ENCODE data around the gene ERFL.
"Not testable (repeated sequence)": the region's sequence is repeated elsewhere in the genome, so short reads cannot be mapped to it uniquely, and the experiment has no call there.

Gene ERFL

GRCh38 chr19:41941410-41942202 lies 13.4 kb upstream of the ERFL start:
- DNase-seq (ENCODE audit: low spot score) = no peak

DNA sequence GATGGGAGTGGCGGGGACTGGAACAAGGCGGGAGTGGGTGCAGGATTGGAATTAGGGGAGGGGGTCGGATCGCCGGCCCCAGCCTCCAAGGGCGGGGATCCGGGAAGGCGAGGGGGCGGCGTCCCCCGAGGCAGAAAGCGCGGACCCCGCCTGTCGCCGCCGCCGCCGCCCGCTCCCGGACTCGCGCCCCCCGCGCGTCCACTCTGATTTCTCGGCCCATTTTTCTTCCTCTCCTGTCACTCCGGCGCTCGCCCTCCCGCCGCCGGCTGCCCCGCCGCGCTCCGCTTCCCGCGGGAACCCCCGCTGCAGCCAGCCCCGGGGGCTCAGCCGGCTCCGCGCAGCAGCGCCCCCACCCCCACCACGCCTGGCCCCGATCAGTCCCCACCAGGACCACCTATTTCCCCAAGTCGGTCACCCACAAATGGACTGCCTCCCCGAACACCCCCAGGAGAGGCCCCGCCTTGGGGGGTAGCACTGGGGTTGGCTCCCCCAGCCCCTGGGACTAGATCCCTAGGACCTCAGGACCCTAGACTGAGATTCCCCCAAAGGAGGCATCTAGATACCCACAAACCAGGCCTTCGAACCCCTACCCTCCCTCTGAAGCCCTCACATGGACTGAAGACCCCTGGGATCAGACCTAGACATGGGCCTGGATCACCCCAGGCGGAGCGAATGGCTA lies 12.6 kb upstream of the ERFL start:
- DNase-seq (ENCODE audit: low spot score) = no peak

DNA sequence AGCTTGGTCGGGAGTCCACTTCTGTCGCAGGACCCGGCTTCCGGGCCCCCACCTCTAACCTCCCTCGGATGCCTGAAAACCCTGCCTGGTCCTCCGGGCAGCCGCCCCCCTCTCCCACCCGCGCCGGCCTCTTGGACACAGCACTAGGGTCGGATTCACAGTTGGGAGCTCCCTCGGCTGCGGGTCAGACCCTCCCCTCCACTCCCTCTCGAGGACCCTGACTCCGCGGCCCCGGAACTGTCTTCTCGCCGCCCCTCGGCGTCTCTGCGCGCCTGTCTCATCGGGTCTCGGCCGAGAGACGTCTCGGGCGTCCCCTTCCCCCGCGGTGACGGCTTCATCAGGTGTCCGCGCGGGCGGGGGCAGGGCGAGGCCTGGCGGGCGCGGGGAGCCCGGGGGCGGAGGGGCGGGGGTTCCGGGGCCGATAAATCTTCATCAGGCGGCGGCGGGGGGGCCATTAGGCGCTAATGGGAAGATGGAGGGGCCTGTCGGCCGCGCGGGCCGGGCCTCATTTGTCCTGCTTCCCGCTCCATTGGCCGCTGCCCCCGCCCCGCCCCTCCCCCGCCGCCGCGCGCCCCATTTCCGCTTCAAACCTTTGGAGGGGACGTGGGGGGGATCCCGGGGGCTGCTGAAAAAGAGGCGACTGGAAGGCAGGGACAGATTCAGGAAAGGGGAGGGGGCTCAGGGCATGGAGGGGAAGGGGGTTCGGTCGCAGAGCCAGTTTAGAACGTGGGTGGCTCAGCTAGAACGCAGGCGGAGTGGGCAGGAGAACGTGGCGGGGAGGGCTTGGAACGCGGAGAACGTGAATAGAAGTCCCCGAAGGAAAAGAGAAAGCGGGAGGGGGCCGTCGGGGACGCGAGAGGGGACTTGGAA lies 11.8 kb upstream of the ERFL start:
- DNase-seq (ENCODE audit: low spot score) = no peak

- DNase-seq (ENCODE audit: low spot score) = not testable (repeated sequence)
Observed at GRCh38 chr19:41939209-41939608, 11.0 kb upstream of the ERFL start.

- no peak for DNase-seq (ENCODE audit: low spot score)
Observed at GRCh38 chr19:41937525-41938468, 9.5 kb upstream of the ERFL start.

DNA sequence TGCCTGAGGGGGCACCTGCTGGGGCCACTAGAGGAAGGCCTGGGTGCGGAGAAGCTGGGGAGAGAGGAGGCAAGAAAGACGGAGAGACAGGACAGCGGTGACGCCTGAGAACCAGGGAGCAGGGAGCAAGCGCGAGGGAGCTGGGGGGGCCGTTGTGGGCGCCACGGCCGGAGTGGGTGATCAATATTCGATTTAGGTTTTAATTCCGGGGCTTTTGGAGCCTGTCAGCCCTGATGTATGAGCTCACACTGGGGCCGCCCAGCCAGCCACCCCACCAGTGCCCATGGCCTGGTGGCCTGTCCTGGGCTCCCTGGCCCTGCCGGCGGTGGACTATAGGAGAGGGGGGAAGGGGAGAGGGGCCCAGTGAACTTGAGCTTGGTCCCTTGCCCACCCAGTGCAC lies 8.7 kb upstream of the ERFL start:
- no peak for DNase-seq (ENCODE audit: low spot score)

- DNase-seq (ENCODE audit: low spot score) = no peak
Observed at GRCh38 chr19:41936416-41936850, 8.2 kb upstream of the ERFL start.

GRCh38 chr19:41935760-41936415 lies 7.6 kb upstream of the ERFL start:
- DNase-seq (ENCODE audit: low spot score) = no peak

DNA sequence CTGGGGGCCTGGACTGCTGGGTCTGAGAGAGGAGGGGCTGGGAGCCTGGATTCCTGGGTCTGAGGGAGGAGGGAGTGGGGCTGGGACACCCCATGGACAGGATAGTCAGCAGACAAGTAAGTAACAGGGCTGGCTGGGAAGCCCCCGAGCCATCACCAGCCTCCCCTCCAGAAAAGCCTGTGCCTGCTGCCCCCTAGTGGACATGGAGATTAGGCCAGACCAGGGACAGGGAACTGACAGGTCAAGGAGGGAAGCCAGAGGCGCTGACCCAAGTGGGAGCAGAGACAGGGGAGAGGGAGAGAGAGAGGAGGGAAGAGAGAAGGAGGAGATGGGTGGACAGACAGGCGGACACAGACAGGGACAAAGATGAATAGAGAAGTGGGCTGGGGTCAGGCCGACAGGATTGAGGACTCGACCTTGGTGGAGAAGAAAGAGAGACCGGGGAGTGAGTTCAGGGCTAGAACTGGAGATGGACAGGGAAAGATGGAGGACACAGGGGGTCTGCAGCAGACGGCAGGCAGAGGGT lies 6.7 kb upstream of the ERFL start:
- peak; percentile 57 for DNase-seq (ENCODE audit: low spot score)

DNA sequence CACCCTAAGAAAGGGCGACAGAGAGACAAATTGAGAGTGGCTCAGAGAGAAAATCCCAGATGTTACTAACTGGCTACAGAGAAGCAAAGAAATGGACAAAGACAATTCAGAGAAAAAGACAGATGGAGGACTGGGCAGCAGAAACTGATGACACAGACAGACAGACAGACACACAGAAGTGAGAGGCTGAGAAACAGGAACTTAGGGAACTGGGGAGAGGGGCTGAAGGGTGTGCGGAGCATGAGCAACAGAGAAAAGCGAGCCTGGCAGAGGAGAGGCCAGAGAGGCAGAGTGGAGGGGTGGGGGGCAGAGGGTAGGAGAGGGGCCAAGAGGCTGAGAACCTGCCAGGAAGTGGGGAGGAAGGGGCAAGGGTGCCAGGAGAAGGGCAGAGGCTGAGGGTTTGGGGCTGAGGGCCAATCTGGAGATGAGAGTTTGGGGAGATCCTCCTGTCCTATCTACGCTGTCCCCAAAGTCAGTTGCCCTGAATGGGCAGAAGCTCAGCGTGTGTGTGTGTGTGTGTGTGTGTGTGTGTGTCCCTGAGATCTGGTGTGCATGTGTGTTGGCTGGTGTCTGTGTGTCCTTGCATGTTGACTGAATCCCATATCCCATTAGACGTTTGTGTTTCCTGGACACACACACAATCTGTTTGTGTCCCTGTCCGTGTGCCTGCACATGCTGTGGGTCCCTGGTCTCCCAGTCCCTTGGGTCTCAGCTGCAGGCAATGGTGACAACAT lies 5.6 kb upstream of the ERFL start:
- DNase-seq (ENCODE audit: low spot score) = no peak

GRCh38 chr19:41932720-41933332 lies 4.6 kb upstream of the ERFL start:
- DNase-seq (ENCODE audit: low spot score) = no peak

DNA sequence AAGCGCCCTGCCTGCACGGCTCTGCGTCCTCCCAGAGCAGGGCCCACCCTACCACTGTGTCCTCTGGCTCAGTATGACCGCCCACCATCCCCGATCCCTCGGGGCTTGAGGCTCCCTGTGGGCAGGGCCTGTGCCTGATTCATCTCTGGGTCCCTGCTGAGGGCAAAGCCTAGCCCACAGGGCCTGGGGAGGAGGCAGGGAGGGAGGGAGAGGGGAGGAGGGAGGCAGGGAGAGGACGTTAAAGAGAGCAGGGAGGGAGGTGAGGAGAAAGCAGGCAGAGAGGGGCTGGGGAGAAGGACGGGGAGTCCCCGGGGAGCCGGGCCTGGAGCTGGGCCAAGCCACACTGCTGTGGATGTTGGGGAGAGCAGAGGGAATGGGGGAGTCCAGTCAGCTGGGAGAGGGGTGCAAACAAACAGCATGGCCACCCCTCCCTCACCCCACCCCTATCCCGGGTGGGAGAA lies 4.0 kb upstream of the ERFL start:
- DNase-seq (ENCODE audit: low spot score) = no peak

- no peak for DNase-seq (ENCODE audit: low spot score)
Observed at GRCh38 chr19:41930926-41931592, 2.8 kb upstream of the ERFL start.

DNA sequence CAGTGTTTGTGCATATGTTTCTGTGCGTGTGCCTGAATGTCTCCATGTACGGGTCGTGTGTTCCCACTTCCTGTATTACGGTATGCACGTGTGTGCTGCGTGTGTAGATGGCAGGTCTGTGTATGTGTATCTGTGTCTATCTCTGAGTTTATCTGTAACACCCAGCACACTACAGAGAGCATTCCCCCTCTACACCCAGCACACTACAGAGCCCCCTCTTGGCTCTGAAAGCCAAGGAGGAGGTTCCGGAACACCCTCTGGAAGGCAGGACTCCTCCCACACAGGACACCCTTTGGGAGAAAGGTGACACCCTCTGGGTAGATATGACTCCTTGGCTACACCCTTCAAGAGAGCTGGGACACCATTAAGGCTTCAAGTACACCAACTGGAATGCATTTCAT lies 2.1 kb upstream of the ERFL start:
- DNase-seq (ENCODE audit: low spot score) = no peak

DNA sequence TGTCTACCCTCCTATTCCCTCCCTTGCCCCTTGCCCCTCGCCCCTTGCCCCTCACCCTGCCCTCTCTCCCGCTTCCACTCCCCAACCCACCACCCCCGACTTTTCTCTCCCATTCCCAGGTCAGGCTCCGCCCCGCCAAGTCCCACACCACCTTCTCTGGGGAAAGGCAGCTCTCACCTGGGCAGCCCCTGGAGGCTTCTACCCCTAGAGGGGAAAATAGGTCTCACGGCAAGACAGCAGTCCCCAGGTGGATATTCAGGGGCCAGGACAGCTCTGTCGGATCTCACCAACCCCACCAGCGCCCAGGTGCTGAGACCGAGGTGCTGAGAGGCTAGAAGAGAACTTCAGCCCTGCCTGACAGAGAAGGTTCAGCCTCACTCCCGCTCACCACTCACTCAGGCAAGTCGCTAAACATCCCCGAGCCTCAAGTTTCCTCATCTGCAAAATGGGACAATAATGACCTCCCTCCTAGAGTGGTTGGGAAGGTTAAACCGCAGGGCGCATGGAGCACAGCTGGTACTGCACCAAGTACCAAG lies 1.4 kb upstream of the ERFL start:
- DNase-seq (ENCODE audit: low spot score) = no peak

DNA sequence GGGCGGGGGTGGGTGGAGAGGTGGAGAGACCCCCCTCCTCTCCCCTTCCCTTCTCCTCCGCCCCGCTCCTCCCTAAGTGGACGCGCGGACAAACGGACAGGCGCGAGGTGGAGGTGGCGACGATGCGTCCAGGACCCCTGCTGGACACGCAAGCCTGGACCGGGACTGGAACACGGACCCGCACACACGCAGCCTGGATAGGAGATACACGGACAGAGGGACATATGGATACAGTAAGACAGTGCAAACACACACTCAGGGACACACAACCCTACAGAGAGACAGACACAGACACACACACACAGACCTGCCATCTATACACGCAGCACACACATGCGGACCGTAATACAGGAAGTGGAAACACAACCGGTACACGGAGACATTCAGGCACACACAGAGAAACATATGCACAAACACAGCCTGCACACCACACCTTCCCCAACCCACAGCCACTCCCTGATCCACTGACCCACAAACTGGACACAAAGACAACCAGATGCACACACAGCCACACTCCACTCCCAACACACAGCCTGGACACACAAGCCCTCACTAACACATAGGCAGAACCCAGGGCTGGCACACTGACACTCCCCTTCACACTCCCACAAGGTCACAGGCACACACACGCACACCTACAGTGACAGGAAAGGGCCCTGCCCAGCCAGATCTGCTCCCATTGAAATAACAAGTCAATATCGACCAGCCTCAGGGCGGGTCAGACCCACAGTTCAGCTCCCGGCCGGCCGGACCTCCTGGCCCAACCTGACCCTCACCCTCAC lies 696 bp upstream of the ERFL start:
- no peak for DNase-seq (ENCODE audit: low spot score)

DNA sequence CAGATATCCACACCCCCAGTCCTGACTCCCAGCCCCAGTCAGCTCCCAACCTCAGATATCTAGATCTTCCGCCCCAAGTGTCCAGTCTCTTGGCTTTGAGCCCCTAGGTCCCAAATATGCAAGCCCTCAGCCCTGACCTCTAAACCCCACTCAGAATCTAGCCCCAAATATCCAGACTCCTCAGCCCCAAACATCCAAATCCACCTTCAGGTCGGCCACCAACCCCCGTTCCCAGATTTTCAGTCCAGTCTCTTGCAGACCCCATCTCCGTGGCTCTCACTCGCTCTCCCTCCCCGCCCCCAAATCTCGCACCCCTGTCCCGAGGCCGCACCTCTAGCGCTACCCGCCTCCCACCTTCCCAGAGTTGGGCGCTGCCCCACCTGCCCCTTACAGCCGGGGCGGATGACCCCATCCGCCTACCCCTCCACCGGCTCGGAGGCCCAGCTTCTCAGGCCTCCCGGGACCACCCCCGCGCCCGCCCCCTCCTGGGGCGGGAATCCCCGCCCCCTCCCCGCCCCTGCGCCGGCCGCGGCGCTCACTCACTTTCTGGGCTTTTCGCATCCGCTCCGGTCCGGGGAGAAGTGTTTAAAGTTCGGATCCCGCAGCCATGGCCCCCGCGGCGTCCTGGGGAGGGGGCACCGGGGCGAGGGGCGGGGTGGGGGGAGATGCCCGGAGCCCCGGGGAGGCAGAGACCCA lies 604 bp downstream of the ERFL start:
- DNase-seq (ENCODE audit: low spot score) = no peak

All from pons (tissue), 1 donor.